ENCODE measurements around the gene NEUROG1.

DNA sequence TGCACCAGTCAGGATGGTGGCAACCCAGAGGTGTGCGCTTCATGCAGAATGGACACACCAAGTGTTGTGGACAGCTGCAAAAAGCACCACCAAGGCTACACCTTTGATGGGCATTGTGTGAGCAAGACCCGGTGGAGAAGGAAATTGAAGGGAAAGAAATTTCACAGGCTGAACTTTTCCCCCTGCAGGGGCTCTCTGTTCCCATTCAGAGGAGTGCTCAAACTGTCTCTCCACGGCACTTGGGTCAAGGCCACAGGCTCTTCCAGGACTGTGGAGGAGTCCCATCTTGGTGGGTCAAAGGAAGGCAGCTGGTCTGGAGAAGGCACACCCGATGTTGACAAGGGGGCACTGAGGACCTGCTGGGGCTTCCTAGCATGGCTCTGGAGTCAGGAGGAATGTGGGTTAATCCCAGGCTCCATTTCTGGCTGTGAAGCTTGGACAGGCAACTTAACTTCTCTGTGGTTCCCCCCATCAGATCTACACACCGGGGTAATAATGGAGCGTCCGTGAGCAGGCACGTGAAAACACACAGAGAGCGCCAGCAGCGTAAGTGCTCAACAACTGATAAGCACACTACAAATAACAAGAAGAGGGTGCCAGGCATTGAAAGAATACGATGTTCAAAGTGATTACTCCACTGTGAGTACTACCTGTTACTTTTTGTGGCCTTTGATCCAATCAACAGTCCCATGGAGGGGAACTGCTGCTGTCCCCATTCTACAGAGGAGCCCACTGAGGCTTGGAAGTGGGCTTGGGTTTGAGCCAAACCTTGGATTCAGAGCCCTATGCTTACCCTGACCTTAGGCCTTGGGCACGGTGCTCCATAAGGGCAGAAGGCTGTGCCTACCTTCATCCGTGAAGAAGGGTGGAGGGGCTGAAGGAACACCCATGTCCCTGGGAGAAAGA is 49.4 kb downstream of the NEUROG1 start:
- no peak for TF ChIP-seq EZH2 (IDR thresholded peaks at IDR 0.05; ENCODE audit: borderline replicate concordance, low read depth, low read length, poor library complexity, severe bottlenecking)
- TF ChIP-seq, protein P1, sequence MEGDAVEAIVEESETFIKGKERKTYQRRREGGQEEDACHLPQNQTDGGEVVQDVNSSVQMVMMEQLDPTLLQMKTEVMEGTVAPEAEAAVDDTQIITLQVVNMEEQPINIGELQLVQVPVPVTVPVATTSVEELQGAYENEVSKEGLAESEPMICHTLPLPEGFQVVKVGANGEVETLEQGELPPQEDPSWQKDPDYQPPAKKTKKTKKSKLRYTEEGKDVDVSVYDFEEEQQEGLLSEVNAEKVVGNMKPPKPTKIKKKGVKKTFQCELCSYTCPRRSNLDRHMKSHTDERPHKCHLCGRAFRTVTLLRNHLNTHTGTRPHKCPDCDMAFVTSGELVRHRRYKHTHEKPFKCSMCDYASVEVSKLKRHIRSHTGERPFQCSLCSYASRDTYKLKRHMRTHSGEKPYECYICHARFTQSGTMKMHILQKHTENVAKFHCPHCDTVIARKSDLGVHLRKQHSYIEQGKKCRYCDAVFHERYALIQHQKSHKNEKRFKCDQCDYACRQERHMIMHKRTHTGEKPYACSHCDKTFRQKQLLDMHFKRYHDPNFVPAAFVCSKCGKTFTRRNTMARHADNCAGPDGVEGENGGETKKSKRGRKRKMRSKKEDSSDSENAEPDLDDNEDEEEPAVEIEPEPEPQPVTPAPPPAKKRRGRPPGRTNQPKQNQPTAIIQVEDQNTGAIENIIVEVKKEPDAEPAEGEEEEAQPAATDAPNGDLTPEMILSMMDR (conservative IDR thresholded peaks at IDR 0.05; ENCODE audit: low read depth, low read length), result no peak
